ENCODE data around the gene DDHD1. TPM values are rescaled to one million over a fixed set of nuclear protein-coding genes. Genes with fewer than 3 reads are reported as not detected.
"Not testable (repeated sequence)": the region's sequence is repeated elsewhere in the genome, so short reads cannot be mapped to it uniquely, and the experiment has no call there.

Gene DDHD1
- total and polyA plus RNA-seq, 12 donors = 4.6 to 34.9 (median 8.1) TPM

DNA sequence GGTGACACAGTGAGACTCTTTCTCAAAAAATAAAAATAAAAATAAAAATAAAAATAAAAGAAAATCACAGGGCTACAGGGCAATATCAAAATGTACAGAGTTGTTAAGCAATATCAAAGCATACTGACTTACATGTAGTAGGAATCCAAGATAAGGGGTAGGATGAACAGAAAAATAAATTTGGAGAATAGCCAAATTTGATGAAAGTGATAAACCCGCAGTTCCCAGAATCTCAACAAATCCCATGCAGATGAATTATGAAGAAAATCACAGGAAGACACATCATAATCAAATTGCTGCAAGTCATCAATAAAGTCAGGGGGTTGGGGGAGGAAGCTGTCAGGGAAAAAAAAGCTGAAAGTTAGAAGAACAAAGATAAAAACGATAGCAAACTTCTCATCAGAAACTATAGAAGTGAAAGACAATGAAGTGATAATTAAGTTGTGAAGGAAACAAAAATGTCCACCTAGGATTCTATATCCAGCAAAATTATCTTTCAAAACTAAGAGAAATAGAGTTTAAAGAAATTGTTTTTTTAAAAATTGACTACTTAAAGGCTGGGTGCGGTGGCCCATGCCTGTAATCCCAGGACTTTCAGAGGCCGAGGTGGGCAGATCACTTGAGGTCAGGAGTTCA is 15.4 kb downstream of the DDHD1 start:
- Histone ChIP-seq H3K36me3 (replicated peaks in 1 of 2) (no peaks in the 10 kb centered on the region), H3K27me3 (no peaks in the 10 kb centered on the region), H3K4me1 (replicated peaks in 1 of 2) (no peaks in the 10 kb centered on the region), H3K9me3 (replicated peaks in 1 of 3) (peaks cover 0 to 28% (median 13%) of the 10 kb centered on the region in 3 donors), H3K4me3 (no peak overlapping the region), H3K27ac (no peak overlapping the region)
- DNase-seq = no peak
- 76 to 89% (median 83%) methylated on average over 4 of the region's 4 CpGs for WGBS, 4 donors
- no peak for TF ChIP-seq POLR2A (IDR thresholded peaks at IDR 0.05)
- TF ChIP-seq, protein P1, sequence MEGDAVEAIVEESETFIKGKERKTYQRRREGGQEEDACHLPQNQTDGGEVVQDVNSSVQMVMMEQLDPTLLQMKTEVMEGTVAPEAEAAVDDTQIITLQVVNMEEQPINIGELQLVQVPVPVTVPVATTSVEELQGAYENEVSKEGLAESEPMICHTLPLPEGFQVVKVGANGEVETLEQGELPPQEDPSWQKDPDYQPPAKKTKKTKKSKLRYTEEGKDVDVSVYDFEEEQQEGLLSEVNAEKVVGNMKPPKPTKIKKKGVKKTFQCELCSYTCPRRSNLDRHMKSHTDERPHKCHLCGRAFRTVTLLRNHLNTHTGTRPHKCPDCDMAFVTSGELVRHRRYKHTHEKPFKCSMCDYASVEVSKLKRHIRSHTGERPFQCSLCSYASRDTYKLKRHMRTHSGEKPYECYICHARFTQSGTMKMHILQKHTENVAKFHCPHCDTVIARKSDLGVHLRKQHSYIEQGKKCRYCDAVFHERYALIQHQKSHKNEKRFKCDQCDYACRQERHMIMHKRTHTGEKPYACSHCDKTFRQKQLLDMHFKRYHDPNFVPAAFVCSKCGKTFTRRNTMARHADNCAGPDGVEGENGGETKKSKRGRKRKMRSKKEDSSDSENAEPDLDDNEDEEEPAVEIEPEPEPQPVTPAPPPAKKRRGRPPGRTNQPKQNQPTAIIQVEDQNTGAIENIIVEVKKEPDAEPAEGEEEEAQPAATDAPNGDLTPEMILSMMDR (IDR thresholded peaks at IDR 0.05) = no peak
- intact Hi-C loops (cut with DNase I) = no loop called here

DNA sequence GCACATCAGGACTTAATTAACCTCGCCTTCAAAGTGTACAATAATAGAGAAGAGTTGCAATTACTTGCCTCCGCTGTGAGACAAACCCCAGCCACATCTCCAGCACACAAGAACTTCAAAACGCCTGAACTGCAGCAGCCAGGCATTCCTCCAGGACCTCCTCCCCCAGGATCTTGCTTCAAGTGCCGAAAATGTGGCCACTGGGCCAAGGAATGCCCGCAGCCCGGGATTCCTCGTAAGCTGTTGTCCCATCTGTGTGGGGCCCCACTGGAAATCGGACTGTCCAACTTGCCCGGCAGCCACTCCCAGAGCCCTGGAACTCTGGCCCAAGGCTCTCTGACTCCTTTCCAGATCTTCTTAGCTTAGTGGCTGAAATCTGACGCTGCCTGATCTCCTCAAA is 22.6 kb downstream of the DDHD1 start:
- 90 to 95% (median 93%) methylated on average over 10 of the region's 10 CpGs for whole genome bisulfite sequencing, 4 donors
- H3K4me1 ChIP-seq (replicated peaks in 1 of 2); H3K4me3 ChIP-seq; H3K36me3 ChIP-seq (replicated peaks in 1 of 2); intact Hi-C loops (cut with DNase I); H3K27ac ChIP-seq; DNase-seq; H3K9me3 ChIP-seq (replicated peaks in 1 of 3); H3K27me3 ChIP-seq: not testable (repeated sequence)

DNA sequence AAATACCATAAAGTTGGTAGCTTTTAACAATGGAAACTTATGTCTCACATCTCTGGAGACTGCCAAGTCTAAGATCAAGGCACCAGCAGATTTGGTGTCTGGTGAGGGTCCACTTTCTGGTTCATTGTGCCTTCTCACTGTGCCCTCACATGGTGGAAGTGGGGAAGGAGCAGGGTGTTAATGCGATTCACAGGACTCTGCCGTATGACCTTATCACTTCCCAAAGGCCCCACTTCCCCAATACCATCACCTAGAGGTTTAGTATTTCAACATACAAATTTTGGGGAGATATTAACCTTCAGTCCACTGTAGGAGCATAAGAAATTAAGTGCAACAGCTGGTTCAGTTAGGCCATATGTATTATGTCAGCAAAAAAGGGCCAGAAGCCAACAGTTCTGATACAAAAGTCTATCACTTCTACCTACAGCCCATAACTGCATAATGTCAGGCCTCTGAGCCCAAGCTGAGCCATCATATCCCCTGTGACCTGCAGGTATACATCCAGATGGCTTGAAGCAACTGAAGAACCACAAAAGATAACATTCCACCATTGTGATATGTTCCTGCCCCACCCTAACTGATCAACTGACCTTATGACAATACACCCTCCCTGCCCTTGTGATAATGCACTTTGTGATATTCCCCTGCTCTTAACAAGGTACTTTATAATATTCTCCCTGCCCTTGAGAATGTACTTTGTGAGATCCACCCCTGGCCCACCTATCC is 24.7 kb downstream of the DDHD1 start:
- 71 to 97% (median 90%) methylated on average over 2 of the region's 2 CpGs for WGBS, 4 donors
- TF ChIP-seq, protein P1 (IDR thresholded peaks at IDR 0.05) = no peak
- TF ChIP-seq POLR2A (IDR thresholded peaks at IDR 0.05) = no peak
- Histone ChIP-seq H3K27me3 (no peaks in the 10 kb centered on the region), H3K36me3 (replicated peaks in 1 of 2) (no peaks in the 10 kb centered on the region), H3K9me3 (replicated peaks in 1 of 3) (no peaks in the 10 kb centered on the region), H3K4me3 (no peak overlapping the region), H3K4me1 (replicated peaks in 1 of 2) (no peaks in the 10 kb centered on the region), H3K27ac (no peak overlapping the region)
- intact Hi-C loops (cut with DNase I) = no loop called here
- no peak for DNase-seq

DNA sequence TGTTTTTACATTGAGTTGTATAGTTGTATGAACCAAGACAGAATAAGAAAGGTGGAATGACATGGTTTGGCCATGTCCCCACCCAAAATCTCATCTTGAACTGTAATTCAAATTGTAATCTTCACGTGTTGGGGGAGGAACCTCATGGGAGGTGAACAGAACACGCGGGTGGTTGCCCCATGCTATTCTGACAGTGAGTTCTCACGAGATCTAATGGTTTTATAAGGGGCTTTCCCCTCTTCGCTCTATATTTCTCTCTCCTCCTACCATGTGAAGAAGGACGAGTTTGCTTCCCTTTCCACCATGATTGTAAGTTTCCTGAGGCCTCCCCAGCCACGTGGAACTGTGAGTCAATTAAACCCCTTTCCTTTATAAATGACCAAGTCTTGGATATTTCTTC is 25.3 kb downstream of the DDHD1 start:
- Histone ChIP-seq H3K9me3 (replicated peaks in 1 of 3) (no peaks in the 10 kb centered on the region), H3K27me3 (no peaks in the 10 kb centered on the region), H3K4me3 (no peak overlapping the region), H3K36me3 (replicated peaks in 1 of 2) (no peaks in the 10 kb centered on the region), H3K4me1 (replicated peaks in 1 of 2) (no peaks in the 10 kb centered on the region), H3K27ac (no peak overlapping the region)
- DNase-seq = no peak
- intact Hi-C loops (cut with DNase I) = no loop called here
- WGBS, 4 donors = 90 to 96% (median 94%) methylated on average over 7 of the region's 7 CpGs
- TF ChIP-seq, protein P1 (IDR thresholded peaks at IDR 0.05) = no peak
- no peak for TF ChIP-seq POLR2A (IDR thresholded peaks at IDR 0.05)

Data from adrenal gland (tissue), 12 donors.